IMR-90 (cell line): Measurements from ENCODE around the gene PLD5. TPM values are rescaled to one million over a fixed set of nuclear protein-coding genes. Genes with fewer than 3 reads are reported as not detected.

Source experiments
- ATAC-seq: fragments of 200-7000 bp; cut with Tn5 transposase; 2 replicates; pipeline ENCODE4 v1.9.1; 2020; ENCODE audit warnings: low read depth, mild to moderate bottlenecking, moderate library complexity
- BruUV-seq: library from RNA; stranded (reverse); fragments of 400-500 nt; replicated peaks from 2 replicates; lab custom pipeline; 2021; lab: Mats Ljungman, UMichigan
- CTCF ChIA-PET: fragments of 300-600 bp; formaldehyde crosslinking; extraction: SDS; loops from one replicate; lab custom pipeline; 2021; ENCODE audit warnings: antibody characterized with exemption; lab: Yijun Ruan, JAX
- POLR2A ChIA-PET: fragments of 300-600 bp; sonication (Branson Sonifier 250); formaldehyde crosslinking; loops from one replicate; lab custom pipeline; 2022; ENCODE audit warnings: antibody characterized with exemption; ENCODE audit not compliant: unreplicated experiment; lab: Charles Lee
- DNase-seq: peaks from one replicate; pipeline ENCODE4 v3.0.0; 2013
- H2AFZ ChIP-seq: replicated peaks from 2 replicates; pipeline ENCODE3; 2013; ENCODE audit warnings: low read length, mild to moderate bottlenecking; ENCODE audit not compliant: poor library complexity
- H2AK5ac ChIP-seq: 2 replicates; pipeline ENCODE4 v1.6.1; 2013; ENCODE audit warnings: low read depth, low read length, inconsistent platforms
- H2AK9ac ChIP-seq: replicated peaks from 2 replicates; pipeline ENCODE3; 2013; ENCODE audit warnings: mild to moderate bottlenecking, low read depth, low read length, moderate library complexity; ENCODE audit not compliant: poor library complexity
- H2BK120ac ChIP-seq: 2 replicates; pipeline ENCODE4 v1.6.1; 2013; ENCODE audit warnings: low read depth, low read length, inconsistent platforms
- H2BK15ac ChIP-seq: 3 replicates; pipeline ENCODE4 v1.6.1; 2013; ENCODE audit warnings: low read depth, low read length, inconsistent platforms
- H2BK20ac ChIP-seq: 2 replicates; pipeline ENCODE4 v1.6.1; 2013; ENCODE audit warnings: low read depth, mild to moderate bottlenecking, inconsistent platforms, low read length, moderate library complexity
- H2BK5ac ChIP-seq: 2 replicates; pipeline ENCODE4 v1.6.1; 2013; ENCODE audit warnings: mild to moderate bottlenecking, low read depth, low read length, inconsistent platforms; ENCODE audit not compliant: poor library complexity, severe bottlenecking
- H3K14ac ChIP-seq: replicated peaks from 2 replicates; pipeline ENCODE4 v1.6.1; 2013; ENCODE audit warnings: low read depth, low read length, inconsistent platforms
- H3K18ac ChIP-seq: 2 replicates; pipeline ENCODE4 v1.6.1; 2013; ENCODE audit warnings: low read depth, low read length, control low read depth
- H3K23ac ChIP-seq: 2 replicates; pipeline ENCODE4 v1.6.1; 2013; ENCODE audit warnings: low read depth, low read length, inconsistent platforms
- H3K27ac ChIP-seq: 2 replicates; pipeline ENCODE4 v1.5.1; 2013; ENCODE audit warnings: mild to moderate bottlenecking, control low read depth, low read length; ENCODE audit not compliant: insufficient read depth
- H3K27me3 ChIP-seq: 2 replicates; pipeline ENCODE4 v1.6.1; 2013; ENCODE audit warnings: low read length; ENCODE audit not compliant: control insufficient read depth, insufficient read depth
- H3K36me3 ChIP-seq: 2 replicates; pipeline ENCODE4 v1.6.1; 2013; ENCODE audit warnings: low read length, mixed read lengths; ENCODE audit not compliant: control insufficient read depth, insufficient read depth
- H3K4ac ChIP-seq: 2 replicates; pipeline ENCODE4 v1.6.1; 2013; ENCODE audit warnings: low read depth, low read length, inconsistent platforms
- H3K4me1 ChIP-seq: 2 replicates; pipeline ENCODE4 v1.6.1; 2013; ENCODE audit warnings: low read length, mixed read lengths; ENCODE audit not compliant: control insufficient read depth, insufficient read depth
- H3K4me2 ChIP-seq: 2 replicates; pipeline ENCODE4 v1.6.1; 2013; ENCODE audit warnings: low read depth, mild to moderate bottlenecking, control low read depth, low read length, moderate library complexity
- H3K4me3 ChIP-seq: 2 replicates; pipeline ENCODE4 v1.5.1; 2013; ENCODE audit warnings: low read depth, mild to moderate bottlenecking, control low read depth, low read length, moderate library complexity; ENCODE audit not compliant: insufficient read depth
- H3K56ac ChIP-seq: 2 replicates; pipeline ENCODE4 v1.6.1; 2013; ENCODE audit warnings: low read length, inconsistent platforms; ENCODE audit not compliant: insufficient read depth; ENCODE audit errors: extremely low read depth
- H3K79me1 ChIP-seq, 2 experiments: 2 replicates each; pipeline ENCODE4 v1.6.1; 2013; ENCODE audit warnings: low read length in 2 of 2, inconsistent platforms in 1 of 2, low read depth in 1 of 2
- H3K9ac ChIP-seq: 2 replicates; pipeline ENCODE4 v1.6.1; 2013; ENCODE audit warnings: low read depth, low read length, control low read depth
- H3K9me1 ChIP-seq: 2 replicates; pipeline ENCODE4 v1.6.1; 2013; ENCODE audit warnings: low read length, inconsistent platforms; ENCODE audit not compliant: insufficient read depth
- H3K9me3 ChIP-seq: 2 replicates; pipeline ENCODE4 v1.6.1; 2013; ENCODE audit warnings: low read length; ENCODE audit not compliant: control insufficient read depth, insufficient read depth
- H4K20me1 ChIP-seq: 2 replicates; pipeline ENCODE4 v1.6.1; 2013; ENCODE audit warnings: low read length, inconsistent platforms; ENCODE audit not compliant: insufficient read depth
- H4K5ac ChIP-seq: 2 replicates; pipeline ENCODE4 v1.6.1; 2013; ENCODE audit warnings: mild to moderate bottlenecking, low read depth, low read length, control low read depth
- H4K8ac ChIP-seq, 2 experiments: 2 replicates each; pipeline ENCODE4 v1.6.1; 2013; ENCODE audit warnings: low read depth in 2 of 2, low read length in 2 of 2, control low read depth in 1 of 2, inconsistent platforms in 1 of 2
- H4K91ac ChIP-seq: 2 replicates; pipeline ENCODE4 v1.6.1; 2013; ENCODE audit warnings: low read depth, low read length, inconsistent platforms; ENCODE audit not compliant: insufficient read depth
- BHLHE40 ChIP-seq: fragments of 150-350 bp; IDR thresholded peaks from 2 replicates; pipeline ENCODE4 v1.6.1; 2016; ENCODE audit warnings: mild to moderate bottlenecking, low read depth, low read length
- CEBPB ChIP-seq: IDR thresholded peaks from 2 replicates; pipeline ENCODE4 v1.6.1; 2012; ENCODE audit warnings: low read depth, low read length, improper control_type of control experiment
- CHD1 ChIP-seq: IDR thresholded peaks from 2 replicates; pipeline ENCODE4 v1.6.1; 2012; ENCODE audit warnings: low read depth, low read length, improper control_type of control experiment
- CTCF ChIP-seq: conservative IDR thresholded peaks from 2 replicates; pipeline ENCODE4 v1.5.1; 2012; ENCODE audit warnings: mild to moderate bottlenecking, low read depth, low read length, improper control_type of control experiment
- ELK1 ChIP-seq: fragments of 150-350 bp; IDR thresholded peaks from 2 replicates; pipeline ENCODE4 v1.6.1; 2016; ENCODE audit warnings: low read depth, mild to moderate bottlenecking, low read length, moderate library complexity, borderline replicate concordance
- FOS ChIP-seq: fragments of 150-350 bp; IDR thresholded peaks from 2 replicates; pipeline ENCODE4 v1.6.1; 2016; ENCODE audit warnings: low read depth, low read length
- MAFK ChIP-seq: IDR thresholded peaks from 2 replicates; pipeline ENCODE4 v1.6.1; 2012; ENCODE audit warnings: low read depth, low read length, improper control_type of control experiment
- MAZ ChIP-seq: IDR thresholded peaks from 2 replicates; pipeline ENCODE4 v1.6.1; 2012; ENCODE audit warnings: low read depth, mild to moderate bottlenecking, low read length, improper control_type of control experiment, moderate library complexity, borderline replicate concordance
- NFE2L2 ChIP-seq: fragments of 150-350 bp; IDR thresholded peaks from 2 replicates; pipeline ENCODE4 v1.6.1; 2016; ENCODE audit warnings: low read depth, mild to moderate bottlenecking, low read length
- POLR2A ChIP-seq: IDR thresholded peaks from 2 replicates; pipeline ENCODE4 v1.6.1; 2012; ENCODE audit warnings: mild to moderate bottlenecking, low read depth, low read length
- RAD21 ChIP-seq: IDR thresholded peaks from 2 replicates; pipeline ENCODE4 v1.6.1; 2012; ENCODE audit warnings: low read length, improper control_type of control experiment
- RFX5 ChIP-seq: IDR thresholded peaks from 2 replicates; pipeline ENCODE4 v1.8.0; 2012; ENCODE audit warnings: low read depth, mild to moderate bottlenecking, low read length, moderate library complexity
- USF2 ChIP-seq: fragments of 150-350 bp; IDR thresholded peaks from 2 replicates; pipeline ENCODE4 v1.6.1; 2017; ENCODE audit warnings: mild to moderate bottlenecking, antibody characterized with exemption, low read length, low read depth
- WGBS, 2 experiments: methylation state at CpG; one replicate each; pipeline versions ENCODE4 v1.1.5 to v1.1.7; 2013; ENCODE audit warnings: missing lambda C conversion rate in 2 of 2; ENCODE audit not compliant: insufficient read length in 1 of 2; ENCODE audit errors: extremely low coverage in 2 of 2; 5-methylcytosine and 5-hydroxymethylcytosine counted together
- dilution Hi-C: fragments of 300-500 bp; cut with HindIII; formaldehyde crosslinking; loops from one replicate; pipeline ENCODE4 v1.14.3; 2018; ENCODE audit warnings: low sequenced_read_pairs; ENCODE audit not compliant: unreplicated experiment
- in situ Hi-C: fragments of 300-500 bp; cut with MboI; formaldehyde crosslinking; loops from 3 replicates; pipeline ENCODE4 v1.14.3; 2019; ENCODE audit warnings: low sequenced_read_pairs, inconsistent platforms, mixed read lengths
- intact Hi-C: fragments of 100-400 bp; cut with micrococcal nuclease; formaldehyde crosslinking; loops from 2 replicates; pipeline ENCODE4 v1.10.0; 2022
- polyA plus RNA-seq, 3 experiments: library from polyadenylated mRNA; depleted of rRNA; stranded (reverse); fragments of >200 nt; gene quantifications; 2 replicates each; pipeline ENCODE4 v1.2.3, GENCODE V29; 2012; ENCODE audit warnings: low replicate concordance in 1 of 3
- total RNA-seq: library from RNA; depleted of rRNA; stranded (reverse); fragments of >200 nt; gene quantifications from 2 replicates; pipeline ENCODE4 v1.2.3, GENCODE V29; 2012

The PLD5 gene
- total and polyA plus RNA-seq, 2 of the 4 experiments (the other 2 are of a cell fraction) = not detected

GRCh38 chr1:242212401-242212800 lies 312.1 kb downstream of the PLD5 start:
- dilution Hi-C loops = no loop called here
- Histone ChIP-seq H2BK15ac (no peak overlapping the region), H3K4ac (no peak overlapping the region), H3K9me3 (peaks cover 22% of the 10 kb centered on the region), H3K9me1 (no peaks in the 10 kb centered on the region), H4K91ac (no peak overlapping the region), H2AFZ (no peak overlapping the region), H2BK120ac (no peak overlapping the region), H2AK5ac (no peak overlapping the region), H3K36me3 (no peaks in the 10 kb centered on the region), H3K56ac (no peak overlapping the region), H3K18ac (no peak overlapping the region), H3K4me1 (no peaks in the 10 kb centered on the region), H3K4me3 (no peak overlapping the region), H2BK5ac (no peak overlapping the region), H4K5ac (no peak overlapping the region), H3K27me3 (no peaks in the 10 kb centered on the region), H3K9ac (no peak overlapping the region), H3K79me1 (no peaks in the 10 kb centered on the region), H2BK20ac (no peak overlapping the region), H2AK9ac (no peak overlapping the region), H3K23ac (no peak overlapping the region), H3K14ac (no peak overlapping the region), H3K4me2 (no peak overlapping the region), H4K8ac (no peak overlapping the region), H3K27ac (no peak overlapping the region), H4K20me1 (no peaks in the 10 kb centered on the region)
- TF ChIP-seq BHLHE40 = no peak
- no peak for TF ChIP-seq MAZ
- no peak for TF ChIP-seq POLR2A
- TF ChIP-seq ELK1 = no peak
- no peak for TF ChIP-seq RAD21
- no peak for TF ChIP-seq CHD1
- no peak for TF ChIP-seq CEBPB
- TF ChIP-seq NFE2L2 = no peak
- no peak for TF ChIP-seq MAFK
- no peak for TF ChIP-seq CTCF
- TF ChIP-seq USF2 = no peak
- no peak for TF ChIP-seq RFX5
- no peak for TF ChIP-seq FOS
- POLR2A ChIA-PET = no interaction called here
- WGBS, 2 experiments = 55% methylated on average over 6 of the region's 12 CpGs; no CpG with 5 or more reads in 1 of the 2 experiments
- no peak for ATAC-seq
- no peak for DNase-seq
- in situ Hi-C loops = no loop called here
- BruUV-seq = no TSS peak
- CTCF ChIA-PET = no interaction called here
- intact Hi-C loops = no loop called here
